ENCODE measurements around the gene ALDH18A1.
"Not testable (repeated sequence)": the region's sequence is repeated elsewhere in the genome, so short reads cannot be mapped to it uniquely, and the experiment has no call there.

Gene ALDH18A1

GRCh38 chr10:95650232-95650631 lies 6.3 kb downstream of the ALDH18A1 start:
- DNase-seq: no peak

GRCh38 chr10:95648138-95648537 lies 8.4 kb downstream of the ALDH18A1 start:
- no peak for DNase-seq

GRCh38 chr10:95646160-95646559 lies 10.4 kb downstream of the ALDH18A1 start:
- no peak for DNase-seq

GRCh38 chr10:95644901-95645300 lies 11.6 kb downstream of the ALDH18A1 start:
- no peak for DNase-seq

- no peak for DNase-seq
These were observed 15.6 kb downstream of the ALDH18A1 start for GRCh38 chr10:95640891-95641315.

GRCh38 chr10:95637911-95638310 lies 18.6 kb downstream of the ALDH18A1 start:
- no peak for DNase-seq

- DNase-seq: no peak
These were observed 19.4 kb downstream of the ALDH18A1 start for GRCh38 chr10:95637140-95637539.

GRCh38 chr10:95635319-95635733 lies 21.2 kb downstream of the ALDH18A1 start:
- DNase-seq: no peak

- DNase-seq: no peak
These were observed 27.7 kb downstream of the ALDH18A1 start for GRCh38 chr10:95628786-95629185.

GRCh38 chr10:95626500-95626899 lies 30.0 kb downstream of the ALDH18A1 start:
- no peak for DNase-seq

- not testable (repeated sequence) for DNase-seq
These were observed 36.1 kb downstream of the ALDH18A1 start for GRCh38 chr10:95620415-95620814.

- no peak for DNase-seq
These were observed 38.4 kb downstream of the ALDH18A1 start for GRCh38 chr10:95618101-95618500.

- DNase-seq: no peak
These were observed 40.1 kb downstream of the ALDH18A1 start for GRCh38 chr10:95616446-95616845.

GRCh38 chr10:95613330-95613729 lies 43.2 kb downstream of the ALDH18A1 start:
- DNase-seq: no peak

- DNase-seq: peak in 3 of 56 donors; percentile 1 to 20 (median 10)
These were observed 45.8 kb downstream of the ALDH18A1 start for GRCh38 chr10:95610727-95611126.

- no peak for DNase-seq
These were observed 49.6 kb downstream of the ALDH18A1 start for GRCh38 chr10:95606922-95607321.

- DNase-seq: no peak
These were observed 51.3 kb downstream of the ALDH18A1 start for GRCh38 chr10:95605163-95605562.

GRCh38 chr10:95604630-95605029 lies 51.9 kb downstream of the ALDH18A1 start:
- no peak for DNase-seq

- DNase-seq: no peak
These were observed 54.1 kb downstream of the ALDH18A1 start for GRCh38 chr10:95602382-95602781.

GRCh38 chr10:95601116-95601719 lies 55.3 kb downstream of the ALDH18A1 start:
- DNase-seq: peak in 53 of 56 donors; percentile 4 to 84 (median 51)

GRCh38 chr10:95600158-95600557 lies 56.4 kb downstream of the ALDH18A1 start:
- no peak for DNase-seq

GRCh38 chr10:95597788-95598187 lies 58.7 kb downstream of the ALDH18A1 start:
- no peak for DNase-seq

- DNase-seq: no peak
These were observed 68.5 kb downstream of the ALDH18A1 start for GRCh38 chr10:95588025-95588424.

Data from nucleus accumbens (tissue), 56 donors.